C1 segment of cervical spinal cord (tissue), 14 donors: Measurements from ENCODE around the gene ZNF106.

Source experiments
- DNase-seq, 14 donors: peaks; one replicate each; lab custom pipeline; 2025; lab: John Stamatoyannopoulos, UW

ZNF106 gene

GRCh38 chr15:42368096-42368495 lies 122.8 kb downstream of the ZNF106 start:
- no peak for DNase-seq

- no peak for DNase-seq
Measured at GRCh38 chr15:42367041-42367440, 123.9 kb downstream of the ZNF106 start.

GRCh38 chr15:42365921-42366550 lies 124.9 kb downstream of the ZNF106 start:
- no peak for DNase-seq

- DNase-seq: no peak
Measured at GRCh38 chr15:42364529-42364928, 126.4 kb downstream of the ZNF106 start.

DNA sequence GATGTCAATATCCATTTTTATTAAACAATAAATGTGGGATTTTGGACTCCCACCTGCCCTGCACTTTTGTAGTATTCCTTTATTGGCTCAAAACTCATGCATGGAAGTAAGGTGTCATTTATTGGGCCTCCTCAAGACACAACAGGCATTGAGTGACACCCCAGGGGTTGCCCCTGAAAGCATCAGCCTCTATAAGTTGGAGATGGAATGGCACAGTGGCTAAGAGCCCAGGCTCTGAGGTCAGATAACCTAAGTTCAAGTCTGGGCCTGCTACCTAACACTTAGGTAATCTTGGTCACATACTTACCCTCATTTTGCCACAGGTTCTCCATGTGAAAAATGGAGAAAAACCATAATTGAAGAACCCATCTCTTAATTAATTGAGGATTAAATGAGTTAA lies 127.0 kb downstream of the ZNF106 start:
- no peak for DNase-seq

- no peak for DNase-seq
Measured at GRCh38 chr15:42363487-42363886, 127.5 kb downstream of the ZNF106 start.
